HG03175 (cell line): ENCODE measurements around the gene ARRB2.

ENCODE experiments used
- ATAC-seq: cut with Tn5 transposase; IDR thresholded peaks from one replicate; pipeline ENCODE4 v1.9.1; 2021; ENCODE audit warnings: mild to moderate bottlenecking, moderate library complexity; ENCODE audit not compliant: unreplicated experiment

ARRB2 gene

DNA sequence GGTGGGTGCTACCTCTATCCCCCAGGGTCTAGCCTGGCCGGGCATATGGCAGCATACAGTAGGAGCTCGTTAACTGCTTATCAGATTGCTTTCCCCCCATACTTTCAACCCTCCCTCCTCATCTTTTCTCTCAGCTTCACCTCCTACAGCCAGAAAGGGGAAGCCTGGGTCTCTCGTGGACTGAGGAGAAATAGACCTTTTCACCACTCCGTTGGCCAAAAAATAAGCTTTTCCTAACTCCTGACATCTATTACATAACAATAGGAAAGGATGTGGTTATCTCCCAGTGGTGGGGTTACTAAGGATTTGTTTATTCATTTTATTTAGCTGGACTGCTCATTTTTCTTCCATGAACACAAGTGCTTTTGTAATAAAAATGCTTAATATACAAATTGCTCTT lies 38.3 kb downstream of the ARRB2 start:
- ATAC-seq, result no peak

DNA sequence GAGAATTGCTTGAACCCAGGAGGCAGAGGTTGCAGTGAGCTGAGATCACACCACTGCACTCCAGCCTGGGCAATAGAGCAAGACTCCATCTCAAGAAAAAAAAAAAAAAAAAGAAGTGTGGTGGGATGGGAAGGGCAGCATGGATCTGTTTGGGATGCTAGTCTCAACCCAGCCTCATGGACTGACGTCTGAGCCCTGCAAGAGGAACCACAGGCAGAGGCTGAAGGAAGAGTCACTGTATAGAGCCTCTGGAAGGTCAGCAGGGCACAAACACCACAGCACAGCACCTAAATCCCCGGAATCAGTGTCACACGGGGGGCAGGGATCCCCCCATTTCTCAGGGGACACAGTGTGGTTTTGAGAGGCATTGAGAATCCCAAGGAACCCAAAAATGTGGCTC lies 40.2 kb downstream of the ARRB2 start:
- no peak for ATAC-seq

DNA sequence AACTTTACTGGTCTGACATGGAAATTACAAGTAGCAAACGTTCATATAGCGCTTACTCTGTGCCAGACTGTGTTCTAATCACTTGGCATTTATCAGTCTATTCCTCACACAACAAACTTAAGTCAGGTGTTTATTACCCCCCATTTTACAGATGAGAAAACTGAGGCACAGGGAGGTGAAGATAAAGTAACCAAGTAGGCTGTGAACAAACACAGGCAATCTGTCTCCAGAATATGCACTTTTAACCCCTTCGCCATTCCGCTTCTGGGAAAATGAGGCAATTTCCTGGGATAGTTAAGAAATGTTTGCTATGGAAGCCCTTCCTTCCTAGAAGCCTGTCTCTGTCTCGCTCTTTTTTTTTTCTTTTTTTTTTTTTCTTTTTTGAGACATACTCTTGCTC lies 41.5 kb downstream of the ARRB2 start:
- ATAC-seq, result no peak

DNA sequence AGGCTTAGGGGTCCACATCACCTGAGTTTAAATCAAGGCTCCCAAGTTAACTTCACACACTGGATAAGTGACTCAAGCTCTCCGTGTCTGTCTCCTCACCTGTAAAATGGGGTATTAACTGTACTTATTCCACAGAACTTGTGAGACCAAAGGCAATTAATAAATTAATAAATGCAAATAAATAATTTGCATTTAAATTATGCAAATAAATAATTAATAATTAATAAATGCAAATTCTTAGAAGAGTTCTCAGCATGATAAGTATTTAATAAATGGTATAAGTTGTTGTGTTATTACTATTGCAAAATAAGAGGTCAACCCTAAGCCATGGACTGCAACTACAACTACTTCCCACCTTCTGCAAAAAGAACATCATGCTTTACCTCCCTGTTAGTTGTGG lies 43.0 kb downstream of the ARRB2 start:
- no peak for ATAC-seq

DNA sequence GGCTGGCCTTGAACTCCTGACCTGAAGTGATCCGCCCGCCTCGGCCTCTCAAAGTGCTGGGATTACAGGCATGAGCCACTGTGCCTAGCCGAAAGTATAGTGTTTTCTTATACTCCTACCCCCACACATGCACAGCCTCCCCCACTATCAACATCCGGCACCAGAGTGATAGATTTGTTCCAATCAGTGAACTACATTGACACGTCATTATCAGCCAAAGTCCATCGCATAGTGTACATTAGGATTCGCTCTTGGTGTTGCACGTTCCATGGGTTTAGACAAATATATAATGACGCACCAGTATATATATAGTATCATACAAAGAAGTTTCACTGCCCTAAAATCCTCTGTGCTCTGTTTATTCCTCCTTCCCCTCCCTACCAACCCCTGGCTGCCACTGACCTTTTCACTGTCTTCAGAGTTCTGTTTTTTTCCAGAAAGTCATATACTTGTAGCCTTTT lies 49.4 kb downstream of the ARRB2 start:
- no peak for ATAC-seq

DNA sequence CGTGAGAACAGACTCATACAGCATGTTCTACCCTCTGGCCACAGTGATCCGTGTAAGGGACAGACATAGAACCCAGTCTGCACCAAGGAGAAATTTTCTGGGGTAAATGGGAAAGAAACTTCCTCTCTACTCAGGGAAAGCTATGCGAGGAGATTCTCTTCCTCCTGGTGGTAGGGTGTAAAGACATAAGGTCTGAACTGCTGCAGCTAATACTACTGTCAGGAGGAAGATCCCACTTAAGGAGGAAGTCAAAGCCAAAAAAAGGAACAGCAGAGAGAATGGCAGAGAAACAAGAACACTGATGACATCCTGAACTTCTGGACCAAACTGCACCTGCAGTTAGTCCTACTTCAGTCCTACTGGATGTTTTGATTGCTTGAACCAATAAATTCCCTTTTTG lies 54.2 kb downstream of the ARRB2 start:
- no peak for ATAC-seq

DNA sequence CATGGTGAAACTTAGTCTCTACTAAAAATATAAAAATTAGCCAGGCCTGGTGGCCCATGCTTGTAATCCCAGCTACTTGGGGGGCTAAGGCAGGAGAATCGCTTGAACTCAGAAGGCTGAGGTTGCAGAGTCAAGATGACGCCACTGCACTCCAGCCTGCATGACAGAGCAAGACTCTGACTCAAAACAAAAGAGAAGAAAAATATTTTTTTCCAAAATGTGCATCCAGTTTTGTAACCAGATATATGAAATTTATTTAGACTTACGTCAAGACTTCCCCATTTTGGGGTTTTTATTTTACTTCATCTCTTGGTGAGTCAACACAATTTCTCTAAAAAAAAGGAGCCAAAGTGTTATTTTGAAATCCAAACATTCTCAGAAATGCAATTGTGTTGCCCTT lies 55.8 kb downstream of the ARRB2 start:
- ATAC-seq, result no peak

DNA sequence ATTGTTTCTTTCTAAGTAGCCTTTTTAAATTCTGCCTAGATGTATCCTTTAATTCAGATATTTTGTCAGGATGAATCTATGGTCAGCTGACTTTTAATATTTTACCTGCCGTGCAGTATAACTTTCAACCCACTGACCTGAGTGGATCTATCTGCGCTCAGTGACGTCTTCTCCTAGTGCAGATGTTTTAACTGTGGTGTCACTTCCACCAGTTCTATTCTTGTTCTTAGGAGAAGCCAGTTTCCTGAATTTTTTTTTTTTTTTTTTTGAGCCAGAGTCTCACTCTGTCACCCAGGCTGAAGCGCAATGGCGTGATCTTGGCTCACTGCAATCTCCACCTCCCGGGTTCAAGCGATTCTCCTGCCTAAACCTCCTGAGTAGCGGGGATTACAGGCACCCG lies 56.3 kb downstream of the ARRB2 start:
- ATAC-seq, result no peak

DNA sequence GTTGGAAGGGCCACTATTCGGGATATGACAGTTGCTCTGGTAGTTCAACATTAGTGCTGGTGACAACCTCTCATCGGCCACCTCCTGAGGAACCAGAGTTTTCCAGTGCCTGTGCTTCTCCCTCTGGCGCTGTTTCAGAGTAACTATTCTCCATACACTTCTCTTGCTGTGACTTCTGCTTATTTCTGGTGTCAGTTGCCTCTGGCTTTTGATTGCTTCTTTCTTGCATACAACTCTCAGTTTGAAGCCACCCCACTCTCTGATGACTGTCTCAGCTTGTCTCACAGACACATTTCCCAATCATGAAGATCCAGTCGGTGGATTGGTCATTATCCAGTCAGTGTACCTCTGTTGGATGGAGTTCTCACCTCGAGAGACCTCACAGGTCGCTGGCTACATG lies 57.9 kb downstream of the ARRB2 start:
- ATAC-seq, result no peak

DNA sequence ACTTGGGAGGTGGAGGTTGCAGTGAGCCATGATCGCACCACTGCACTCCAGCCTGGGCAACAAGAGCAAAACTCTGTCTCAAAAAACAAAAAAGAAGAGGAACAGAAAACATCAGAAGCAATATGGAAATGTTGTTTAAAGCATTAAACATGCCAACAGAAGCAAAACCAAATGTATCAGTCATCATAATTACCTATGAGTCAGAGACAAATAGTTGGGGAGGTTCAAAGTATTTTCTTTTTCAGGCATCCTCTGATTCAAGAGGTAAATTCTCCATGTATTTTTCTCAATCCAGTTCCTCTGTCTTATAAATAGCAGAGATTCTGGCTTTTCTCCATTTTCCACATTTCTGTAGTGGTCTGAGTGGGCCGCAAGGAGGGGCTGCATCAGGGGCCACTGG lies 59.2 kb downstream of the ARRB2 start:
- no peak for ATAC-seq
